ENCODE measurements around the gene DHRS12. TPM values are rescaled to one million over a fixed set of nuclear protein-coding genes. Genes with fewer than 3 reads are reported as not detected.

Gene DHRS12
- total and polyA plus RNA-seq, 12 donors, result 4.3 to 33.9 (median 11.6) TPM

DNA sequence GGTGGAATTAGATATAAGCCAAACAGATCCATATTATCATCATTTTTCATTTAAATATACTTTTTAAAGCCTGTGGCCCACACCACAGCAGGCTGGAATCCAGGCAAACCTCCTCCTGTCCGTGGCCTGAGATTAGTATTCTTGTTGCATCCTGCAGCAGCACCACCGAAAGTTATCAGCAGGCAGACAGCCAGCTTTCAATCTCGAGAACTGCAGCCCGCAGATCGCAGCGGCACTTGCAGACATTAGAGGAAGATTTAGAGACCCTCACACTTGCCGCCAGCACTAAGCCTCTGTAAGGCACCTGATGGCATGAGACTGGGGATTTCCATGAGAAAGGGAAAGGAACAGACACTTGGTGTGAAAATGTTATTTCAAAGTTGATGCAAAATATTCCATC, 7.4 kb downstream of the DHRS12 start:
- Histone ChIP-seq H3K9me3 (replicated peaks in 1 of 3) (no peaks in the 10 kb centered on the region), H3K4me3 (no peak overlapping the region), H3K27me3 (no peaks in the 10 kb centered on the region), H3K27ac (no peak overlapping the region), H3K4me1 (replicated peaks in 1 of 2) (peaks cover 7 to 18% of the 10 kb centered on the region in 2 donors), H3K36me3 (replicated peaks in 1 of 2) (no peaks in the 10 kb centered on the region)
- intact Hi-C loops (cut with DNase I), result no loop called here
- TF ChIP-seq, protein P1, sequence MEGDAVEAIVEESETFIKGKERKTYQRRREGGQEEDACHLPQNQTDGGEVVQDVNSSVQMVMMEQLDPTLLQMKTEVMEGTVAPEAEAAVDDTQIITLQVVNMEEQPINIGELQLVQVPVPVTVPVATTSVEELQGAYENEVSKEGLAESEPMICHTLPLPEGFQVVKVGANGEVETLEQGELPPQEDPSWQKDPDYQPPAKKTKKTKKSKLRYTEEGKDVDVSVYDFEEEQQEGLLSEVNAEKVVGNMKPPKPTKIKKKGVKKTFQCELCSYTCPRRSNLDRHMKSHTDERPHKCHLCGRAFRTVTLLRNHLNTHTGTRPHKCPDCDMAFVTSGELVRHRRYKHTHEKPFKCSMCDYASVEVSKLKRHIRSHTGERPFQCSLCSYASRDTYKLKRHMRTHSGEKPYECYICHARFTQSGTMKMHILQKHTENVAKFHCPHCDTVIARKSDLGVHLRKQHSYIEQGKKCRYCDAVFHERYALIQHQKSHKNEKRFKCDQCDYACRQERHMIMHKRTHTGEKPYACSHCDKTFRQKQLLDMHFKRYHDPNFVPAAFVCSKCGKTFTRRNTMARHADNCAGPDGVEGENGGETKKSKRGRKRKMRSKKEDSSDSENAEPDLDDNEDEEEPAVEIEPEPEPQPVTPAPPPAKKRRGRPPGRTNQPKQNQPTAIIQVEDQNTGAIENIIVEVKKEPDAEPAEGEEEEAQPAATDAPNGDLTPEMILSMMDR (IDR thresholded peaks at IDR 0.05), result no peak
- no peak for TF ChIP-seq POLR2A (IDR thresholded peaks at IDR 0.05)
- no peak for DNase-seq
- WGBS, 4 donors, result 86 to 94% (median 89%) methylated on average over 7 of the region's 7 CpGs

DNA sequence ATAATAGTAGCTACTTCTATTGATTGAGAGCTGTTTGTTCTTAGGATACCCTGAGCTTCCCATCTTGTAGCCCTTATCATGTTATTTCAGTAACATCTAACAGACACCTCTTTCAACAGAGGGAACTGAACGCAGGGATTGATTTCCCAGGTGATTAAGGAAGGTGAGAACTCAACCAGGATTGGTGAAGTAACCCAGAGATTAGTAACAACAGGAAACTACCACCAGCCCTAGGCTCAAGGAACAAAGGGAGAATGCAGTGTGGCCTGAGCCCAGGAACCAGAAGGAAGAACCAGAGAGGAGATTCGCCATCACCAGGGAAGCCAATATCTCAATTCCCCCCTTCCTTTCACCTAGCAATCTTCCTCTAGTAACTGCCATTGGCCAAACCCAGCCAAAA, 8.5 kb downstream of the DHRS12 start:
- intact Hi-C loops (cut with DNase I), result no loop called here

GRCh38 chr13:51794964-51795363, 9.0 kb downstream of the DHRS12 start:
- intact Hi-C loops (cut with DNase I), result no loop called here
- DNase-seq, result no peak

More for the DNA sequence above, 8.5 kb downstream of the DHRS12 start:
- DNase-seq, result no peak
- no peak overlapping the region for H3K27ac ChIP-seq
- H3K36me3 ChIP-seq (replicated peaks in 1 of 2), result no peaks in the 10 kb centered on the region
- H3K9me3 ChIP-seq (replicated peaks in 1 of 3), result no peaks in the 10 kb centered on the region
- 85 to 100% (median 93%) methylated on average over 1 to 2 of the region's 2 CpGs for WGBS, 4 donors
- peaks cover 6 to 12% of the 10 kb centered on the region in 2 donors for H3K4me1 ChIP-seq (replicated peaks in 1 of 2)
- H3K27me3 ChIP-seq, result no peaks in the 10 kb centered on the region
- no peak for TF ChIP-seq POLR2A (IDR thresholded peaks at IDR 0.05)
- TF ChIP-seq, protein P1 (IDR thresholded peaks at IDR 0.05), result no peak
- no peak overlapping the region for H3K4me3 ChIP-seq

DNA sequence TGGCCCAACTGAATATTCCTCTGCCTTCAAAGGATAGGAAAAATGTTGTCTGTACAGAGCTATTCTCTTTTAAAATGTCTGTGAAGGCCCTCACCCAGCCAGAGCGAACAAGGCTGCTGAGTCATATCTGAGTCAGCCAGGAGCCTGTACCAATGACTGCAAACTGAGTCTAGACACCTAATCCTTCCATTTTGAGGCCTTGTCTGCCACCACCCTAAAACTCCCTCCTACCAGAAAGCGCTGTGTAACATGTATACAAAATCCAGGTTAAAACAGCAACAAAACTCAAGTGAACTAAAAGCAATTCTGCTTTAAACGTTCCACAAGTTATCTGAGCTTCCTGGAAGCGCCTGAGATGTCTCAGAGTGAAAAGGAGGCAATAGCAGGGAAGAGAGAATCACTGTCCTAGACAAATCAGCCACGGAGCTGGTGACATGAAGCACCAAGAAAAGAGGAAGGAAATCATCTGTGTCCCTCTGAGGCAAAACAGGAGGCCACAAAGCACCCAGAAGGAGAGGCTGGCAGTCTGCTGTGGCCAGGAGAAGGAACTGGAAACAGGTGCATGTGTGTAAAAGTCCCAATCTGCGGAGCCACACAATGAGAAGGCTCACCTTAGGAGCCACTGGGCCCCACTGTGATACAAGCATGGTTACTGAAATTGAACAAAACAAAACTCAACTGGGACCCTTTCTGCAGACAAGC, 10.2 kb downstream of the DHRS12 start:
- H3K27me3 ChIP-seq, result no peaks in the 10 kb centered on the region
- intact Hi-C loops (cut with DNase I), result no loop called here
- WGBS, 4 donors, result 52 to 63% (median 53%) methylated on average over 6 of the region's 6 CpGs
- H3K36me3 ChIP-seq (replicated peaks in 1 of 2), result no peaks in the 10 kb centered on the region
- peak overlapping the region in 4 of 5 donors; percentile 58 to 72 (median 68) for H3K27ac ChIP-seq
- no peaks in the 10 kb centered on the region for H3K9me3 ChIP-seq (replicated peaks in 1 of 3)
- H3K4me1 ChIP-seq (replicated peaks in 1 of 2), result peaks cover 6 to 12% of the 10 kb centered on the region in 2 donors
- peak; percentile 71 to 85 (median 80) for DNase-seq
- TF ChIP-seq, protein P1 (IDR thresholded peaks at IDR 0.05), result no peak
- TF ChIP-seq POLR2A (IDR thresholded peaks at IDR 0.05), result no peak
- H3K4me3 ChIP-seq, result no peak overlapping the region

More at GRCh38 chr13:51794964-51795363, 9.0 kb downstream of the DHRS12 start:
- no peaks in the 10 kb centered on the region for H3K9me3 ChIP-seq (replicated peaks in 1 of 3)
- no peak for TF ChIP-seq POLR2A (IDR thresholded peaks at IDR 0.05)
- TF ChIP-seq, protein P1 (IDR thresholded peaks at IDR 0.05), result no peak
- H3K4me3 ChIP-seq, result no peak overlapping the region
- no peaks in the 10 kb centered on the region for H3K36me3 ChIP-seq (replicated peaks in 1 of 2)
- H3K27ac ChIP-seq, result no peak overlapping the region
- WGBS, 4 donors, result 73 to 95% (median 90%) methylated on average over 3 to 4 of the region's 4 CpGs
- no peaks in the 10 kb centered on the region for H3K27me3 ChIP-seq
- H3K4me1 ChIP-seq (replicated peaks in 1 of 2), result peaks cover 6 to 12% of the 10 kb centered on the region in 2 donors

Data from adrenal gland (tissue), 12 donors.